ENCODE measurements around the gene LRMDA. TPM values are rescaled to one million over a fixed set of nuclear protein-coding genes. Genes with fewer than 3 reads are reported as not detected.

Gene LRMDA
- total and polyA plus RNA-seq, 2 of the 4 experiments (the other 2 are of a cell fraction), result 0.07 TPM; not detected in 1

- Histone ChIP-seq H3K56ac (ENCODE audit: extremely low read depth, insufficient read depth, low read length) (no peak overlapping the region), H4K5ac (ENCODE audit: low read depth, low read length) (no peak overlapping the region), H2BK20ac (ENCODE audit: low read depth, low read length) (no peak overlapping the region), H4K91ac (ENCODE audit: insufficient read depth, low read depth, low read length) (no peak overlapping the region), H3K9me1 (ENCODE audit: insufficient read depth, low read length) (no peaks in the 10 kb centered on the region), H4K8ac (ENCODE audit: low read depth in 2 of 2, low read length in 2 of 2) (no peak overlapping the region), H2AK5ac (ENCODE audit: low read depth, low read length) (no peak overlapping the region), H2BK15ac (ENCODE audit: low read depth, low read length) (no peak overlapping the region), H2BK5ac (ENCODE audit: low read depth, low read length, poor library complexity, severe bottlenecking) (no peak overlapping the region), H3K27me3 (ENCODE audit: control insufficient read depth, insufficient read depth, low read length) (no peaks in the 10 kb centered on the region), H4K20me1 (ENCODE audit: insufficient read depth, low read length) (no peaks in the 10 kb centered on the region), H3K4me2 (ENCODE audit: low read depth, low read length) (no peak overlapping the region), H2AK9ac (replicated peaks; ENCODE audit: low read depth, low read length, poor library complexity) (no peak overlapping the region), H3K9me3 (ENCODE audit: control insufficient read depth, insufficient read depth, low read length) (no peaks in the 10 kb centered on the region), H3K36me3 (ENCODE audit: control insufficient read depth, insufficient read depth, low read length) (no peaks in the 10 kb centered on the region), H3K27ac (ENCODE audit: insufficient read depth, low read length) (no peak overlapping the region), H3K18ac (ENCODE audit: low read depth, low read length) (no peak overlapping the region), H3K4me3 (ENCODE audit: insufficient read depth, low read depth, low read length) (no peak overlapping the region), H2AFZ (replicated peaks; ENCODE audit: low read length, poor library complexity) (no peak overlapping the region), H3K9ac (ENCODE audit: low read depth, low read length) (no peak overlapping the region), H3K14ac (replicated peaks; ENCODE audit: low read depth, low read length) (no peak overlapping the region), H3K23ac (ENCODE audit: low read depth, low read length) (no peak overlapping the region), H3K4me1 (ENCODE audit: control insufficient read depth, insufficient read depth, low read length) (no peaks in the 10 kb centered on the region), H2BK120ac (ENCODE audit: low read depth, low read length) (no peak overlapping the region), H3K4ac (ENCODE audit: low read depth, low read length) (no peak overlapping the region), H3K79me1 (ENCODE audit: low read depth in 1 of 2, low read length in 2 of 2) (no peaks in the 10 kb centered on the region)
- intact Hi-C loops (cut with micrococcal nuclease), result no loop called here
- TF ChIP-seq FOS (IDR thresholded peaks at IDR 0.05; ENCODE audit: low read depth, low read length) (no peak), POLR2A (IDR thresholded peaks at IDR 0.05; ENCODE audit: low read depth, low read length) (no peak), MXI1 (IDR thresholded peaks at IDR 0.05; ENCODE audit: borderline replicate concordance, low read depth, low read length) (no peak), MAFK (IDR thresholded peaks at IDR 0.05; ENCODE audit: low read depth, low read length) (no peak), CTCF (conservative IDR thresholded peaks at IDR 0.05; ENCODE audit: low read depth, low read length) (no peak), NFE2L2 (IDR thresholded peaks at IDR 0.05; ENCODE audit: low read depth, low read length) (no peak), RFX5 (IDR thresholded peaks at IDR 0.05; ENCODE audit: low read depth, low read length) (no peak), BHLHE40 (IDR thresholded peaks at IDR 0.05; ENCODE audit: low read depth, low read length) (no peak), MAZ (IDR thresholded peaks at IDR 0.05; ENCODE audit: borderline replicate concordance, low read depth, low read length) (no peak)
- CTCF ChIA-PET, result no interaction called here
- BruUV-seq (replicated peaks), result no TSS peak
- no peak for DNase-seq
- in situ Hi-C loops (cut with MboI; ENCODE audit: low sequenced_read_pairs), result no loop called here
- ATAC-seq (ENCODE audit: low read depth), result no peak
- WGBS, 2 experiments (ENCODE audit: extremely low coverage in 2 of 2, insufficient read length in 1 of 2), result no CpG with 5 or more reads among the region's 3 CpGs
- POLR2A ChIA-PET (ENCODE audit: unreplicated experiment), result no interaction called here
- dilution Hi-C loops (cut with HindIII; ENCODE audit: low sequenced_read_pairs, unreplicated experiment), result no loop called here
Observed at GRCh38 chr10:75803121-75803520, 371.7 kb downstream of the LRMDA start.

All from IMR-90 (cell line).